IMR-90 (cell line): ENCODE data around the gene RIC3.

ENCODE experiments used
- CEBPB ChIP-seq: IDR thresholded peaks from 2 replicates; pipeline ENCODE4 v1.6.1; 2012; ENCODE audit warnings: low read depth, low read length, improper control_type of control experiment
- CHD1 ChIP-seq: IDR thresholded peaks from 2 replicates; pipeline ENCODE4 v1.6.1; 2012; ENCODE audit warnings: low read depth, low read length, improper control_type of control experiment
- CTCF ChIP-seq: conservative IDR thresholded peaks from 2 replicates; pipeline ENCODE4 v1.5.1; 2012; ENCODE audit warnings: mild to moderate bottlenecking, low read depth, low read length, improper control_type of control experiment
- FOS ChIP-seq: fragments of 150-350 bp; IDR thresholded peaks from 2 replicates; pipeline ENCODE4 v1.6.1; 2016; ENCODE audit warnings: low read depth, low read length
- MAFK ChIP-seq: IDR thresholded peaks from 2 replicates; pipeline ENCODE4 v1.6.1; 2012; ENCODE audit warnings: low read depth, low read length, improper control_type of control experiment
- MAZ ChIP-seq: IDR thresholded peaks from 2 replicates; pipeline ENCODE4 v1.6.1; 2012; ENCODE audit warnings: low read depth, mild to moderate bottlenecking, low read length, improper control_type of control experiment, moderate library complexity, borderline replicate concordance
- MXI1 ChIP-seq: IDR thresholded peaks from 2 replicates; pipeline ENCODE4 v1.6.1; 2012; ENCODE audit warnings: low read depth, mild to moderate bottlenecking, low read length, moderate library complexity, borderline replicate concordance
- POLR2A ChIP-seq: IDR thresholded peaks from 2 replicates; pipeline ENCODE4 v1.6.1; 2012; ENCODE audit warnings: mild to moderate bottlenecking, low read depth, low read length
- RAD21 ChIP-seq: IDR thresholded peaks from 2 replicates; pipeline ENCODE4 v1.6.1; 2012; ENCODE audit warnings: low read length, improper control_type of control experiment
- RFX5 ChIP-seq: IDR thresholded peaks from 2 replicates; pipeline ENCODE4 v1.8.0; 2012; ENCODE audit warnings: low read depth, mild to moderate bottlenecking, low read length, moderate library complexity
- SMC3 ChIP-seq: fragments of 150-350 bp; IDR thresholded peaks from 2 replicates; pipeline ENCODE4 v1.6.1; 2016; ENCODE audit warnings: low read depth, mild to moderate bottlenecking, antibody characterized with exemption, low read length, moderate library complexity
- TF ChIP-seq, protein P1 (sequence below): fragments of 150-350 bp; IDR thresholded peaks from 2 replicates; pipeline ENCODE4 v1.6.1; 2016; ENCODE audit warnings: low read depth, mild to moderate bottlenecking, low read length, moderate library complexity, borderline replicate concordance

DNA sequence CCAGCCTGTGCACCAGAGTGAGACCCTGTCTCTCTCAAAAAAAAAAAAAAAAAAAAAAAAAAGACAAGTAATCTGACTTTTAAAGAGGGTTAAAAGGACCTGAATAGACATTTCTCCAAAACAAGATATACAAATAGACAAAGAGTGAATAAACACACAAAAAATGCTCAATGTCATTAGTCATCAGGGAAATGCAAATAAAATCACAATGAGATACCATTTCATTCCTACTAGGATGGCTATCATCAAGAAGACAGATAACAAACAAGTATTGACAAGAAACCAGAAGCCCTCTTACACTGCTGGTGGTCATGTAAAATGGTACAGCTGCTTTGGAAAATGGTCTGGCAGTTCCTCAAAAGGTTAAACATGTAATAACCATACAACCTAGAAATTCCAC lies 4.1 kb downstream of the RIC3 start:
- TF ChIP-seq CHD1 (no peak), CTCF (no peak), MAFK (no peak), MXI1 (no peak), CEBPB (no peak), POLR2A (no peak), RFX5 (no peak), RAD21 (no peak), MAZ (no peak), FOS (no peak), SMC3 (no peak)
- TF ChIP-seq, protein P1, sequence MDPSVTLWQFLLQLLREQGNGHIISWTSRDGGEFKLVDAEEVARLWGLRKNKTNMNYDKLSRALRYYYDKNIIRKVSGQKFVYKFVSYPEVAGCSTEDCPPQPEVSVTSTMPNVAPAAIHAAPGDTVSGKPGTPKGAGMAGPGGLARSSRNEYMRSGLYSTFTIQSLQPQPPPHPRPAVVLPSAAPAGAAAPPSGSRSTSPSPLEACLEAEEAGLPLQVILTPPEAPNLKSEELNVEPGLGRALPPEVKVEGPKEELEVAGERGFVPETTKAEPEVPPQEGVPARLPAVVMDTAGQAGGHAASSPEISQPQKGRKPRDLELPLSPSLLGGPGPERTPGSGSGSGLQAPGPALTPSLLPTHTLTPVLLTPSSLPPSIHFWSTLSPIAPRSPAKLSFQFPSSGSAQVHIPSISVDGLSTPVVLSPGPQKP = no peak
